Stimulated activated CD8-positive, alpha-beta memory T cell treated with anti-CD3 and anti-CD28 coated beads, Interleukin-12 subunit alpha, Interleukin-12 subunit beta, amount 100 ng/mL, for 24 hours (primary cell): ENCODE data around the gene NEK10.
"Not testable (repeated sequence)": the region's sequence is repeated elsewhere in the genome, so short reads cannot be mapped to it uniquely, and the experiment has no call there.

Experiments used
- DNase-seq: peaks from one replicate; pipeline ENCODE4 v3.0.0-alpha.2; 2020; ENCODE audit errors: extremely low read depth

NEK10 gene

DNA sequence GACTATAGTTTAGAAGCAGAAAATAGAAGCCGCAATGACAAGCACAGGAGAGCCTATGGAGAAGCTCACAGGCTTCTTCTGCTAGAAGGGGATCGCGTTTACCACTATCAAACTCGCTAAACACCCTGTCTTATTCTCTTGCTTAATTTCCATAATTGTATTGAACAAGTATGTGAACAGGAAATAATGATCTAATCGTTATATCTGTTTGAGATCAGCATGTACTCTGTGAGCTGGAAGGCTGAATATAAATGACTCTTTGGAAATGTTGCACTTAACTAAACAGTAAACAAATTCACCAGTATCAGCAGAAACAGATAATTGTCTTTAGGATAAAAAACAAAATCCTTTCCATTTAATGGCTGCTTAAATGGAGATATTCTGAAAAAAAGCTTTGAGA, 15.0 kb downstream of the NEK10 start:
- DNase-seq = no peak

- no peak for DNase-seq
These were observed 16.0 kb downstream of the NEK10 start for GRCh38 chr3:27353221-27353620.

DNA sequence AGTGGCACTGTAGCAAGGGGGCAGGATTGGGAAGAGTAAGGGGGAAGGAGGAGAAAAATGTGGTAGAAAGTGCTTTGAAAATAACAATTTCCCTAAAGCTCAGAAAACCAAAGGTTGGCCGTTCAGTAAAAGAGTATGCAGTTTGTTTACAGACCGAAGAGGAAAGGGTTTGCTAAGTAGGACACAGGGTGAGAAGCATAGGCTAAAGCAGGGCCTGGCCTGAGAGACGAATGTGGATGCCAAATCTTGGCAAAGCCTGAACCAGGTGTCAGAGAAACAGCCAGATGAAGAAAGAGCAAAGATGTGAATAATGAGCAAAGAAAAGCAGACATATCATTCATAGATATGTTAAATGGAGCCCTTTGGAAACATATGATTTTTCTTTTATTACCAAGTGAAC, 17.1 kb downstream of the NEK10 start:
- DNase-seq = no peak

GRCh38 chr3:27349832-27350231, 19.4 kb downstream of the NEK10 start:
- no peak for DNase-seq

GRCh38 chr3:27345959-27346865, 23.0 kb downstream of the NEK10 start:
- DNase-seq = no peak

DNA sequence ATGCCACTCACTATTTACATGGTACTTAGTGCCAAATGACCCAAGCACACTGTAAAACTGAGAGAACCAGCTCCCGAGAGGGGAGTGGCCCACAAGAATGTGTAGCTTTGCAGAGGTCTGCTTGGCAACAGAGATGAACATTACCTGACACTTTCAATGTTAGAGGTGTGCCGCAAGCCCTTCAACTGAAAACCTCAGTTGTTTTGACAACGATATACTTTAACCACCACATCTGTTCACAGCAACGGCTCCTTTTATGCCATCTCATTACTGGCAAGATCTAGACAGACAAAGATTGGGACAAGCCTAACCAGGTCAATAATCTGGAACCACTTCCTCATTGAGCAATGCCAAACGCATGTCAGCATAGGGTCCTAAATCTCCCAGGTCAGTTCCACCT, 23.7 kb downstream of the NEK10 start:
- no peak for DNase-seq

GRCh38 chr3:27345045-27345444, 24.1 kb downstream of the NEK10 start:
- no peak for DNase-seq

GRCh38 chr3:27344192-27344591, 25.0 kb downstream of the NEK10 start:
- DNase-seq = no peak

GRCh38 chr3:27342267-27342666, 26.9 kb downstream of the NEK10 start:
- no peak for DNase-seq

- DNase-seq = no peak
These were observed 28.6 kb downstream of the NEK10 start for GRCh38 chr3:27340534-27340933.

GRCh38 chr3:27335571-27335970, 33.6 kb downstream of the NEK10 start:
- DNase-seq = no peak

DNA sequence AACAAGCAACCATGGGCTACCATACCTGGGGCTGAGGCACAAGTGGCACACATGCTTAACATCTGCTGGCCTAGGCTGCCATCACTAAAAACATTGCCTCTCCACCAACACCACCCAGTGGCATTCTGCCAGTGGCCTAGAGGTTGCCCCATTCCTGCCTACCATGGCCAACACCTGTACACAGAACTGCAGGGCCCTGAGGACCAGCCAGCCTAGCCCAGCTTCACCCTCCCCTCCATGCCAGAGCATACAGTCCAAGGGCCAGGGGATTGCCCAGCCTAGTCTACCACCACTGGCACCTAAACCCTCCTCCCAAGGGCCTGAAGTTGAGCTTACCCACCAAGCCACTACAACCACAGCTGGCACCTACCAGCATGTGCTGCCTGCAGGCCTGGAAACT, 35.3 kb downstream of the NEK10 start:
- no peak for DNase-seq

GRCh38 chr3:27328982-27329762, 40.0 kb downstream of the NEK10 start:
- DNase-seq = not testable (repeated sequence)

DNA sequence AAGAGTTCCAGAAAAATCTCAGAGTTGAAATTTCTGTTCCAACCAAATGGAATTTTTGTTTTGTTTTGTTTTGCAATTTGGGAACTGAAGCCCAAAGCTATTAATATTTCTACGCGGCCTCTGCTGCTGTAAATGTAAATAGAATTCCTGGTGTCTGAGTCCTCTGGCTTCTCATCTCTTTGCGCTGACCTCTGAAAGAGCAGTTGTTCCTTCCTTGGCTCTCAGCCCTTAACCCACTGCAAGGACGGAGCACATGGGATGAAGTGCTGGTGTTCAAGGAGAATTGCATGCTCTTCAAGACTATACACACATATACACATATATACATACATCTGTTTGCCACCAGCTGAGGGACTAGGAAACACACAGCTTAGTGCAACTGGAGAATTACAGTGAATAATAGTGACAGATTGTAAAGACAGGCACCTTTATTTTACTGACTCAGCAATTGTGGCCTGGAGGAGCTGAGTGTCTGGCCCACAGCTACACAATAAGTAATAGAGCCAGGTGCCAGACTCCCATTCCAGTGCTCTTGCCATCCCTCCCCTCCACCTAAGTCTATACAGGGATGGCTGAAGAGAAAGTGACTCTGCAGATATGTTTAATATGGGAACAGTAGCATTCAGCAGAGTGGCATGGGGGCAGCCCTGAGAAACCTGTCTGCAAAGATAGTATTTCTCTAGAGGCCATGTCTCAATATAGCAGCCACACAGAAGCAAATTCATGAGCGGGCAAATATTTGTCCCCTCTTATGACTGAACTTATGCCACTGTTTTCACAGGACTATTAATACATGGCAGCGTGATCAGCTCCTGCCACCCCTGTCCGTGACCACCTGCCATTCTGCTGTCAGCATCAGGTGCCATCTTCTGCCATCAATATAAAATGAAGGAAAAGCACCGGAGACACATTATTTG, 42.3 kb downstream of the NEK10 start:
- DNase-seq = no peak

DNA sequence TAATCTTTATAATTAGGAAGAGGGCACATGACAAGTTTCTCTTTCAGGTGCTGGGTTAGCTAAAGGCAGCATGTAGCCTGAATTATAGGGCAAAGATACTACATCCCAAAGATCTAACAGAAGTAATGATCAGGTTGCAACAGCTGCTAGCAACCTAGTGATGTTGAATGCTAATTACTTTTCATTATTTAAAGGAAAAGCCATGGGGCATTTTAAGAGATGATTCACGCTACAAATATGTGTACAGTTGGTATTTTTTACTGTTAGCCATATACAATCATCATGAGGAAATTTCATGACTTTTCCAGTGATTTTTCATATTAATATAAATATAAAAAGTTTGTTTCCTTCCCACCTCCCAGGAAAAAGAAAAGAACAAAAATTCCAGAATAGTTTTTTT, 43.0 kb downstream of the NEK10 start:
- DNase-seq = no peak

- DNase-seq = no peak
These were observed 43.8 kb downstream of the NEK10 start for GRCh38 chr3:27325419-27325818.

DNA sequence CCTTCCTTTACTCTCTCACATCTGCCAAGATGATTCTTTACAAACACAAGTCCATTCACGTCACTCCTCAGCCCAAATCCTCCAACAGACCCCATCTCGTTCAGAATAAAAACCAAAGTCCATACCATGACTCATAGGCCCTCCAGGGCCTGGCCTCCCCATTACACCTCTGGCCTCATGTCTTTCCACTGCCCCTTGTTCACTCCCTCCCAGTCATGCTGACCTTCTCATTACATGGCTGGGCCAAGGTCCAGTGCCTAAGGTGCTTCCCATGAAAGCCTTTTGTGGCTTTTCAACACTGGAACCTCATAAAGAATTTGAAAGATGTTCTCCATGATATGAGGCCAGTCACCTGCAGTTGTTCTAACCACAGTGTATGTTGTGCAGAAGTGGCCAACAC, 44.5 kb downstream of the NEK10 start:
- DNase-seq = no peak

DNA sequence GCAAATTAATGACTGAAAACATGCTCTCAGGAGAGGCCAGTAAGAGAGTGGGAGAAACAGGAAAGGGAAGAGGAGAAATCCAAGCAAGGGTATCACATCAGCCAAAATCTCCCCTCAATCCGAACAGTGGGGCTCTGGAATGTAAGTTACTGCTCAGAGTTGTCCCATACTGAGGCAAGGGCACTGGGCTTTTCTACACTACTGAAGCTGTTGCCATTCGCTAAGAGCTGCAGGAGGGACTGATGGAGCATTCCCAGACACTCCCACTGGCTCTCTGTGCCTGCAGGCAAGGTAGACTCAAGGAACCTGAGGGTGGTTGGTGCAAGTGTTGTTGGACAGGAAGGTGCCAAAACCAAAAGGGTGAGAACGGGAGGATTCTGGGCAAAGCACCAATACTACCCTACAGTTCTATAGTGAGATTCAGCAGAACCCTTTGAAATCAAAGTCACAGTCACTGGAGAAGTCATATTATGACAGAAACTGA, 46.1 kb downstream of the NEK10 start:
- no peak for DNase-seq

DNA sequence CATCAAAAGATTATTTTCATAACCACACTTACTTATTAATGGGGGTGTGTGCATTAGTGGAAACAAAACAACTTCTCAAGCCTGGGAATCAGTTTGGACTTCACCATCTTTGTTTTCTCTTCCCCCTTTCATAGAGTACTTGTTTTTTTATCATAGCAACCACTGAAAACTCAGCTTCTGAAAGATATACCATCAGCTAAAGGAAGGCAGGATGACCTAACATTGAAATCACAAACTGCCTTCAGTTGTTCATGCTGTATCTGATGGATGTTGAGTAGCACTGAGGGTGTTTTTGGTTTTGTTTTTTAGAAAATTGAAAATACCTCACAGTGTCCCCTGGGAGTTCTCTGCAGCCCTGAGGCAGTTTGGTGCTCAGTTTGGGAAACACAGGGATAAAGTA, 46.5 kb downstream of the NEK10 start:
- no peak for DNase-seq

- DNase-seq = no peak
These were observed 49.2 kb downstream of the NEK10 start for GRCh38 chr3:27319847-27320526.

- no peak for DNase-seq
These were observed 49.9 kb downstream of the NEK10 start for GRCh38 chr3:27319304-27319703.
